IMR-90 (cell line): ENCODE results near the gene CCDC27. TPM values are rescaled to one million over a fixed set of nuclear protein-coding genes. Genes with fewer than 3 reads are reported as not detected.

ENCODE experiments used
- ATAC-seq: fragments of 200-7000 bp; cut with Tn5 transposase; 2 replicates; pipeline ENCODE4 v1.9.1; 2020; ENCODE audit warnings: low read depth, mild to moderate bottlenecking, moderate library complexity
- BruUV-seq: library from RNA; stranded (reverse); fragments of 400-500 nt; replicated peaks from 2 replicates; lab custom pipeline; 2021; lab: Mats Ljungman, UMichigan
- CTCF ChIA-PET: fragments of 300-600 bp; formaldehyde crosslinking; extraction: SDS; loops from one replicate; lab custom pipeline; 2021; ENCODE audit warnings: antibody characterized with exemption; lab: Yijun Ruan, JAX
- POLR2A ChIA-PET: fragments of 300-600 bp; sonication (Branson Sonifier 250); formaldehyde crosslinking; loops from one replicate; lab custom pipeline; 2022; ENCODE audit warnings: antibody characterized with exemption; ENCODE audit not compliant: unreplicated experiment; lab: Charles Lee
- DNase-seq: peaks from one replicate; pipeline ENCODE4 v3.0.0; 2013
- H2AFZ ChIP-seq: replicated peaks from 2 replicates; pipeline ENCODE3; 2013; ENCODE audit warnings: low read length, mild to moderate bottlenecking; ENCODE audit not compliant: poor library complexity
- H2AK5ac ChIP-seq: 2 replicates; pipeline ENCODE4 v1.6.1; 2013; ENCODE audit warnings: low read depth, low read length, inconsistent platforms
- H2AK9ac ChIP-seq: replicated peaks from 2 replicates; pipeline ENCODE3; 2013; ENCODE audit warnings: mild to moderate bottlenecking, low read depth, low read length, moderate library complexity; ENCODE audit not compliant: poor library complexity
- H2BK120ac ChIP-seq: 2 replicates; pipeline ENCODE4 v1.6.1; 2013; ENCODE audit warnings: low read depth, low read length, inconsistent platforms
- H2BK15ac ChIP-seq: 3 replicates; pipeline ENCODE4 v1.6.1; 2013; ENCODE audit warnings: low read depth, low read length, inconsistent platforms
- H2BK20ac ChIP-seq: 2 replicates; pipeline ENCODE4 v1.6.1; 2013; ENCODE audit warnings: low read depth, mild to moderate bottlenecking, inconsistent platforms, low read length, moderate library complexity
- H2BK5ac ChIP-seq: 2 replicates; pipeline ENCODE4 v1.6.1; 2013; ENCODE audit warnings: mild to moderate bottlenecking, low read depth, low read length, inconsistent platforms; ENCODE audit not compliant: poor library complexity, severe bottlenecking
- H3K14ac ChIP-seq: replicated peaks from 2 replicates; pipeline ENCODE4 v1.6.1; 2013; ENCODE audit warnings: low read depth, low read length, inconsistent platforms
- H3K18ac ChIP-seq: 2 replicates; pipeline ENCODE4 v1.6.1; 2013; ENCODE audit warnings: low read depth, low read length, control low read depth
- H3K23ac ChIP-seq: 2 replicates; pipeline ENCODE4 v1.6.1; 2013; ENCODE audit warnings: low read depth, low read length, inconsistent platforms
- H3K27ac ChIP-seq: 2 replicates; pipeline ENCODE4 v1.5.1; 2013; ENCODE audit warnings: mild to moderate bottlenecking, control low read depth, low read length; ENCODE audit not compliant: insufficient read depth
- H3K27me3 ChIP-seq: 2 replicates; pipeline ENCODE4 v1.6.1; 2013; ENCODE audit warnings: low read length; ENCODE audit not compliant: control insufficient read depth, insufficient read depth
- H3K36me3 ChIP-seq: 2 replicates; pipeline ENCODE4 v1.6.1; 2013; ENCODE audit warnings: low read length, mixed read lengths; ENCODE audit not compliant: control insufficient read depth, insufficient read depth
- H3K4ac ChIP-seq: 2 replicates; pipeline ENCODE4 v1.6.1; 2013; ENCODE audit warnings: low read depth, low read length, inconsistent platforms
- H3K4me1 ChIP-seq: 2 replicates; pipeline ENCODE4 v1.6.1; 2013; ENCODE audit warnings: low read length, mixed read lengths; ENCODE audit not compliant: control insufficient read depth, insufficient read depth
- H3K4me2 ChIP-seq: 2 replicates; pipeline ENCODE4 v1.6.1; 2013; ENCODE audit warnings: low read depth, mild to moderate bottlenecking, control low read depth, low read length, moderate library complexity
- H3K4me3 ChIP-seq: 2 replicates; pipeline ENCODE4 v1.5.1; 2013; ENCODE audit warnings: low read depth, mild to moderate bottlenecking, control low read depth, low read length, moderate library complexity; ENCODE audit not compliant: insufficient read depth
- H3K56ac ChIP-seq: 2 replicates; pipeline ENCODE4 v1.6.1; 2013; ENCODE audit warnings: low read length, inconsistent platforms; ENCODE audit not compliant: insufficient read depth; ENCODE audit errors: extremely low read depth
- H3K79me1 ChIP-seq, 2 experiments: 2 replicates each; pipeline ENCODE4 v1.6.1; 2013; ENCODE audit warnings: low read length in 2 of 2, inconsistent platforms in 1 of 2, low read depth in 1 of 2
- H3K9ac ChIP-seq: 2 replicates; pipeline ENCODE4 v1.6.1; 2013; ENCODE audit warnings: low read depth, low read length, control low read depth
- H3K9me1 ChIP-seq: 2 replicates; pipeline ENCODE4 v1.6.1; 2013; ENCODE audit warnings: low read length, inconsistent platforms; ENCODE audit not compliant: insufficient read depth
- H3K9me3 ChIP-seq: 2 replicates; pipeline ENCODE4 v1.6.1; 2013; ENCODE audit warnings: low read length; ENCODE audit not compliant: control insufficient read depth, insufficient read depth
- H4K20me1 ChIP-seq: 2 replicates; pipeline ENCODE4 v1.6.1; 2013; ENCODE audit warnings: low read length, inconsistent platforms; ENCODE audit not compliant: insufficient read depth
- H4K5ac ChIP-seq: 2 replicates; pipeline ENCODE4 v1.6.1; 2013; ENCODE audit warnings: mild to moderate bottlenecking, low read depth, low read length, control low read depth
- H4K8ac ChIP-seq, 2 experiments: 2 replicates each; pipeline ENCODE4 v1.6.1; 2013; ENCODE audit warnings: low read depth in 2 of 2, low read length in 2 of 2, control low read depth in 1 of 2, inconsistent platforms in 1 of 2
- H4K91ac ChIP-seq: 2 replicates; pipeline ENCODE4 v1.6.1; 2013; ENCODE audit warnings: low read depth, low read length, inconsistent platforms; ENCODE audit not compliant: insufficient read depth
- BHLHE40 ChIP-seq: fragments of 150-350 bp; IDR thresholded peaks from 2 replicates; pipeline ENCODE4 v1.6.1; 2016; ENCODE audit warnings: mild to moderate bottlenecking, low read depth, low read length
- CHD1 ChIP-seq: IDR thresholded peaks from 2 replicates; pipeline ENCODE4 v1.6.1; 2012; ENCODE audit warnings: low read depth, low read length, improper control_type of control experiment
- CTCF ChIP-seq: conservative IDR thresholded peaks from 2 replicates; pipeline ENCODE4 v1.5.1; 2012; ENCODE audit warnings: mild to moderate bottlenecking, low read depth, low read length, improper control_type of control experiment
- FOS ChIP-seq: fragments of 150-350 bp; IDR thresholded peaks from 2 replicates; pipeline ENCODE4 v1.6.1; 2016; ENCODE audit warnings: low read depth, low read length
- MXI1 ChIP-seq: IDR thresholded peaks from 2 replicates; pipeline ENCODE4 v1.6.1; 2012; ENCODE audit warnings: low read depth, mild to moderate bottlenecking, low read length, moderate library complexity, borderline replicate concordance
- POLR2A ChIP-seq: IDR thresholded peaks from 2 replicates; pipeline ENCODE4 v1.6.1; 2012; ENCODE audit warnings: mild to moderate bottlenecking, low read depth, low read length
- RAD21 ChIP-seq: IDR thresholded peaks from 2 replicates; pipeline ENCODE4 v1.6.1; 2012; ENCODE audit warnings: low read length, improper control_type of control experiment
- RFX5 ChIP-seq: IDR thresholded peaks from 2 replicates; pipeline ENCODE4 v1.8.0; 2012; ENCODE audit warnings: low read depth, mild to moderate bottlenecking, low read length, moderate library complexity
- SMC3 ChIP-seq: fragments of 150-350 bp; IDR thresholded peaks from 2 replicates; pipeline ENCODE4 v1.6.1; 2016; ENCODE audit warnings: low read depth, mild to moderate bottlenecking, antibody characterized with exemption, low read length, moderate library complexity
- USF2 ChIP-seq: fragments of 150-350 bp; IDR thresholded peaks from 2 replicates; pipeline ENCODE4 v1.6.1; 2017; ENCODE audit warnings: mild to moderate bottlenecking, antibody characterized with exemption, low read length, low read depth
- WGBS, 2 experiments: methylation state at CpG; one replicate each; pipeline versions ENCODE4 v1.1.5 to v1.1.7; 2013; ENCODE audit warnings: missing lambda C conversion rate in 2 of 2; ENCODE audit not compliant: insufficient read length in 1 of 2; ENCODE audit errors: extremely low coverage in 2 of 2; 5-methylcytosine and 5-hydroxymethylcytosine counted together
- dilution Hi-C: fragments of 300-500 bp; cut with HindIII; formaldehyde crosslinking; loops from one replicate; pipeline ENCODE4 v1.14.3; 2018; ENCODE audit warnings: low sequenced_read_pairs; ENCODE audit not compliant: unreplicated experiment
- in situ Hi-C: fragments of 300-500 bp; cut with MboI; formaldehyde crosslinking; loops from 3 replicates; pipeline ENCODE4 v1.14.3; 2019; ENCODE audit warnings: low sequenced_read_pairs, inconsistent platforms, mixed read lengths
- intact Hi-C: fragments of 100-400 bp; cut with micrococcal nuclease; formaldehyde crosslinking; loops from 2 replicates; pipeline ENCODE4 v1.10.0; 2022
- polyA plus RNA-seq, 3 experiments: library from polyadenylated mRNA; depleted of rRNA; stranded (reverse); fragments of >200 nt; gene quantifications; 2 replicates each; pipeline ENCODE4 v1.2.3, GENCODE V29; 2012; ENCODE audit warnings: low replicate concordance in 1 of 3
- total RNA-seq: library from RNA; depleted of rRNA; stranded (reverse); fragments of >200 nt; gene quantifications from 2 replicates; pipeline ENCODE4 v1.2.3, GENCODE V29; 2012

The CCDC27 gene
- total and polyA plus RNA-seq, 2 of the 4 experiments (the other 2 are of a cell fraction), result not detected

- BruUV-seq, result no TSS peak
- ATAC-seq, result no peak
Measured at GRCh38 chr1:3809680-3810079, 57.4 kb downstream of the CCDC27 start.

More at GRCh38 chr1:3809680-3810079, 57.4 kb downstream of the CCDC27 start:
- H3K9me3 ChIP-seq, result no peaks in the 10 kb centered on the region
- H3K27me3 ChIP-seq, result no peaks in the 10 kb centered on the region
- H3K4me2 ChIP-seq, result no peak overlapping the region
- H4K8ac ChIP-seq, result no peak overlapping the region
- H3K4me3 ChIP-seq, result no peak overlapping the region
- H3K9ac ChIP-seq, result no peak overlapping the region
- dilution Hi-C loops (no loop called here), in situ Hi-C loops (no loop called here), intact Hi-C loops (no loop called here)
- DNase-seq, result no peak
- no peak overlapping the region for H3K14ac ChIP-seq
- H3K27ac ChIP-seq, result no peak overlapping the region
- H4K91ac ChIP-seq, result no peak overlapping the region
- no peaks in the 10 kb centered on the region for H3K4me1 ChIP-seq
- TF ChIP-seq MXI1 (no peak), SMC3 (no peak), RAD21 (no peak), POLR2A (no peak), RFX5 (no peak), FOS (no peak), CTCF (no peak), BHLHE40 (no peak), USF2 (no peak), CHD1 (no peak)
- peaks cover 4% of the 10 kb centered on the region; the same call in 1 of the 2 replicates for H3K36me3 ChIP-seq
- H2AFZ ChIP-seq, result no peak overlapping the region
- H2BK120ac ChIP-seq, result no peak overlapping the region
- H4K5ac ChIP-seq, result no peak overlapping the region
- no peak overlapping the region for H3K4ac ChIP-seq
- H3K23ac ChIP-seq, result no peak overlapping the region
- H2BK20ac ChIP-seq, result no peak overlapping the region
- ChIA-PET CTCF (no interaction called here), POLR2A (interaction anchor here (0.5 kb wide), 1 partner anchor 11 kb away, joined by 5 read pairs; no protein-coding TSS in a partner anchor)
- H2AK5ac ChIP-seq, result no peak overlapping the region
- H3K79me1 ChIP-seq, result no peaks in the 10 kb centered on the region
- H2BK5ac ChIP-seq, result no peak overlapping the region
- no peak overlapping the region for H2AK9ac ChIP-seq
- H3K18ac ChIP-seq, result no peak overlapping the region
- H3K56ac ChIP-seq, result no peak overlapping the region
- 42% methylated on average over 2 of the region's 7 CpGs; no CpG with 5 or more reads in 1 of the 2 experiments for WGBS, 2 experiments
- H3K9me1 ChIP-seq, result no peaks in the 10 kb centered on the region
- H4K20me1 ChIP-seq, result no peaks in the 10 kb centered on the region
- H2BK15ac ChIP-seq, result no peak overlapping the region
